K562 (cell line): ENCODE data around the gene CXorf65. TPM values are rescaled to one million over a fixed set of nuclear protein-coding genes. Genes with fewer than 3 reads are reported as not detected.

Source experiments
- HMG20B ChIP-seq: fragments of 250-450 bp; sonication (Bioruptor Pico); IDR thresholded peaks from 2 replicates; pipeline ENCODE4 v1.5.0; 2021; ENCODE audit warnings: mild to moderate bottlenecking
- KLF13 ChIP-seq: fragments of 450-650 bp; IDR thresholded peaks from 2 replicates; pipeline ENCODE4 v1.6.1; 2016; ENCODE audit warnings: missing genetic modification characterization, low read depth, mild to moderate bottlenecking, missing compliant biosample characterization, moderate library complexity, borderline replicate concordance
- NR1H2 ChIP-seq: sonication (generic); formaldehyde crosslinking; IDR thresholded peaks from 2 replicates; pipeline ENCODE4 v1.4.0; 2020; ENCODE audit warnings: mild to moderate bottlenecking, missing genetic modification reagents
- TBP ChIP-seq: optimal IDR thresholded peaks from 2 replicates; pipeline ENCODE3; 2011; ENCODE audit warnings: low read depth, low read length, improper control_type of control experiment
- TCFL5 ChIP-seq: fragments of 250-450 bp; sonication (Bioruptor Pico); conservative IDR thresholded peaks from 2 replicates; pipeline ENCODE4 v1.6.1; 2021; ENCODE audit warnings: mild to moderate bottlenecking, moderate library complexity, matching md5 sums
- ZNF239 ChIP-seq: fragments of 250-450 bp; sonication (Bioruptor Pico); IDR thresholded peaks from 2 replicates; pipeline ENCODE4 v1.4.0; 2020; ENCODE audit warnings: mild to moderate bottlenecking
- ZNF507 ChIP-seq: conservative IDR thresholded peaks from 2 replicates; pipeline ENCODE4 v1.6.1; 2017; ENCODE audit warnings: missing genetic modification characterization, missing compliant biosample characterization
- polyA plus RNA-seq, 8 experiments: library from polyadenylated mRNA; depleted of rRNA in 4 of 8; stranded (reverse) in 5 of 8; unstranded in 3 of 8; fragments of >200 nt; fragmentation: Nextera tagmentation in 2 of 8; fragmentation: Illumina TruSeq in 1 of 8; extraction: Ambion mirVana in 2 of 8; extraction: Trizol in 1 of 8; gene quantifications; 2 replicates each; pipeline versions ENCODE4 v1.2.1 to v1.2.3, GENCODE V29; 2011 to 2014; ENCODE audit warnings: inconsistent platforms in 1 of 8, missing spikeins in 1 of 8
- total RNA-seq, 7 experiments: library from RNA; depleted of rRNA in 6 of 7; stranded (reverse); fragments of >200 nt in 6 of 7; fragmentation: Illumina TruSeq in 2 of 7; extraction: Trizol in 2 of 7; gene quantifications; 2 replicates each; pipeline versions ENCODE4 v1.2.1 to v1.2.3, GENCODE V29; 2011 to 2021; ENCODE audit warnings: low replicate concordance in 1 of 7
- TF ChIP-seq, protein P1 (sequence below): fragments of 450-650 bp; IDR thresholded peaks from 2 replicates; pipeline ENCODE4 v1.6.1; 2016; ENCODE audit warnings: mild to moderate bottlenecking, moderate library complexity
- TF ChIP-seq, protein P2 (sequence below): IDR thresholded peaks from 2 replicates; pipeline ENCODE4 v1.6.1; 2012; ENCODE audit warnings: low read depth, low read length, improper control_type of control experiment, borderline replicate concordance
- TF ChIP-seq, protein P3 (sequence below): fragments of 450-650 bp; formaldehyde crosslinking; conservative IDR thresholded peaks from 2 replicates; pipeline ENCODE4 v1.4.0; 2022; ENCODE audit warnings: mild to moderate bottlenecking, missing genetic modification characterization
- TF ChIP-seq, protein P4 (sequence below): fragments of 250-450 bp; sonication (Bioruptor Pico); IDR thresholded peaks from 2 replicates; pipeline ENCODE4 v1.8.0; 2022; ENCODE audit warnings: moderate library complexity, mild to moderate bottlenecking, inconsistent platforms

The CXorf65 gene
- total and polyA plus RNA-seq, 9 of the 15 experiments (the other 6 are each of a cell fraction or from before 2014, with no cell fraction given) = 1.4 to 8.4 (median 2.9) TPM

DNA sequence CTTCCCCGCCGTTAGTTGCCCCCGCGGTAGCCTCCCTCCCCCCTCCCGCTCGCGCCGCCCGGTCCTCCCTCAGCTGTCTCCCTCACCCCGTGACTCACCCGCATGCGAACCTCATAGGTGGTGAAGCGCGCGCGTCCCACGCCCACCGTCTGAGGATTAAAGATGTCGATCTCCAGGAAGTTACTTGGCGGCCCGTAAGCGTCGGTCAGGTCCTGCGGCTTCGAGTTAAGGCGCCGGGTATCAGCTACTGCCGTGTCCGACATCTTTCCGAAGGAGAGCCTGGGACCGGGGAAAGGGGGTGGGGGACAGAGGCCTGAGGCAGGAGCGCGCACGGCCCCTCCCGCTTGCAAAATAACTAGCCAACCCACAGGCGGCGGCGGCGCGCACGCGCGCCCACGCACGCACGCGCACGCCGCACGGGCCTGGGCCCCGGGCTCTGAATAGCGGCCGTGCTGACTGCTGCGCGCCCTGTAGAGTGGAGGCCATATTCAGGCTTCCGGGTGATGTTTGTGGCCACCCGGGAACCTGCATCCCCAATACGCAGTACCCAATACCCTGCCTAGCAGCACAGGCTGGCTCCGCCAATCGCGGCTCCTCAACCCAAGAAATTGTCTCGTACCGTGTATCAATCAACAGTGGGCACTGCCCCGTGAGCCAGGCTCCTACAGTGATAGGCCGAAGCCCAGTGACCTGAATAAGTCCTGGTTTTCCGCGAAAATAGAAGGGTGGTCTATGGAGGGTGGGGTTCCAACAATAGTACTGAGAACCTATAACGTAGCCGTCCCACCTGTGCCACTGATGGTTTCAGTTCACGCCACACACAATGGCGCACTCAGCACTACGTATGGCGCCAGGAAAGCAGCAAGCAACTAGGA lies 38.3 kb downstream of the CXorf65 start, which contains the start of gene SNX12 (continued):
- TF ChIP-seq TBP = no peak
- TF ChIP-seq HMG20B = no peak
- TF ChIP-seq TCFL5 (CRISPR knock-in tag) = no peak
- no peak for TF ChIP-seq NR1H2 (CRISPR knock-in tag)
- TF ChIP-seq ZNF507 (tag) = no peak
- TF ChIP-seq, protein P1, sequence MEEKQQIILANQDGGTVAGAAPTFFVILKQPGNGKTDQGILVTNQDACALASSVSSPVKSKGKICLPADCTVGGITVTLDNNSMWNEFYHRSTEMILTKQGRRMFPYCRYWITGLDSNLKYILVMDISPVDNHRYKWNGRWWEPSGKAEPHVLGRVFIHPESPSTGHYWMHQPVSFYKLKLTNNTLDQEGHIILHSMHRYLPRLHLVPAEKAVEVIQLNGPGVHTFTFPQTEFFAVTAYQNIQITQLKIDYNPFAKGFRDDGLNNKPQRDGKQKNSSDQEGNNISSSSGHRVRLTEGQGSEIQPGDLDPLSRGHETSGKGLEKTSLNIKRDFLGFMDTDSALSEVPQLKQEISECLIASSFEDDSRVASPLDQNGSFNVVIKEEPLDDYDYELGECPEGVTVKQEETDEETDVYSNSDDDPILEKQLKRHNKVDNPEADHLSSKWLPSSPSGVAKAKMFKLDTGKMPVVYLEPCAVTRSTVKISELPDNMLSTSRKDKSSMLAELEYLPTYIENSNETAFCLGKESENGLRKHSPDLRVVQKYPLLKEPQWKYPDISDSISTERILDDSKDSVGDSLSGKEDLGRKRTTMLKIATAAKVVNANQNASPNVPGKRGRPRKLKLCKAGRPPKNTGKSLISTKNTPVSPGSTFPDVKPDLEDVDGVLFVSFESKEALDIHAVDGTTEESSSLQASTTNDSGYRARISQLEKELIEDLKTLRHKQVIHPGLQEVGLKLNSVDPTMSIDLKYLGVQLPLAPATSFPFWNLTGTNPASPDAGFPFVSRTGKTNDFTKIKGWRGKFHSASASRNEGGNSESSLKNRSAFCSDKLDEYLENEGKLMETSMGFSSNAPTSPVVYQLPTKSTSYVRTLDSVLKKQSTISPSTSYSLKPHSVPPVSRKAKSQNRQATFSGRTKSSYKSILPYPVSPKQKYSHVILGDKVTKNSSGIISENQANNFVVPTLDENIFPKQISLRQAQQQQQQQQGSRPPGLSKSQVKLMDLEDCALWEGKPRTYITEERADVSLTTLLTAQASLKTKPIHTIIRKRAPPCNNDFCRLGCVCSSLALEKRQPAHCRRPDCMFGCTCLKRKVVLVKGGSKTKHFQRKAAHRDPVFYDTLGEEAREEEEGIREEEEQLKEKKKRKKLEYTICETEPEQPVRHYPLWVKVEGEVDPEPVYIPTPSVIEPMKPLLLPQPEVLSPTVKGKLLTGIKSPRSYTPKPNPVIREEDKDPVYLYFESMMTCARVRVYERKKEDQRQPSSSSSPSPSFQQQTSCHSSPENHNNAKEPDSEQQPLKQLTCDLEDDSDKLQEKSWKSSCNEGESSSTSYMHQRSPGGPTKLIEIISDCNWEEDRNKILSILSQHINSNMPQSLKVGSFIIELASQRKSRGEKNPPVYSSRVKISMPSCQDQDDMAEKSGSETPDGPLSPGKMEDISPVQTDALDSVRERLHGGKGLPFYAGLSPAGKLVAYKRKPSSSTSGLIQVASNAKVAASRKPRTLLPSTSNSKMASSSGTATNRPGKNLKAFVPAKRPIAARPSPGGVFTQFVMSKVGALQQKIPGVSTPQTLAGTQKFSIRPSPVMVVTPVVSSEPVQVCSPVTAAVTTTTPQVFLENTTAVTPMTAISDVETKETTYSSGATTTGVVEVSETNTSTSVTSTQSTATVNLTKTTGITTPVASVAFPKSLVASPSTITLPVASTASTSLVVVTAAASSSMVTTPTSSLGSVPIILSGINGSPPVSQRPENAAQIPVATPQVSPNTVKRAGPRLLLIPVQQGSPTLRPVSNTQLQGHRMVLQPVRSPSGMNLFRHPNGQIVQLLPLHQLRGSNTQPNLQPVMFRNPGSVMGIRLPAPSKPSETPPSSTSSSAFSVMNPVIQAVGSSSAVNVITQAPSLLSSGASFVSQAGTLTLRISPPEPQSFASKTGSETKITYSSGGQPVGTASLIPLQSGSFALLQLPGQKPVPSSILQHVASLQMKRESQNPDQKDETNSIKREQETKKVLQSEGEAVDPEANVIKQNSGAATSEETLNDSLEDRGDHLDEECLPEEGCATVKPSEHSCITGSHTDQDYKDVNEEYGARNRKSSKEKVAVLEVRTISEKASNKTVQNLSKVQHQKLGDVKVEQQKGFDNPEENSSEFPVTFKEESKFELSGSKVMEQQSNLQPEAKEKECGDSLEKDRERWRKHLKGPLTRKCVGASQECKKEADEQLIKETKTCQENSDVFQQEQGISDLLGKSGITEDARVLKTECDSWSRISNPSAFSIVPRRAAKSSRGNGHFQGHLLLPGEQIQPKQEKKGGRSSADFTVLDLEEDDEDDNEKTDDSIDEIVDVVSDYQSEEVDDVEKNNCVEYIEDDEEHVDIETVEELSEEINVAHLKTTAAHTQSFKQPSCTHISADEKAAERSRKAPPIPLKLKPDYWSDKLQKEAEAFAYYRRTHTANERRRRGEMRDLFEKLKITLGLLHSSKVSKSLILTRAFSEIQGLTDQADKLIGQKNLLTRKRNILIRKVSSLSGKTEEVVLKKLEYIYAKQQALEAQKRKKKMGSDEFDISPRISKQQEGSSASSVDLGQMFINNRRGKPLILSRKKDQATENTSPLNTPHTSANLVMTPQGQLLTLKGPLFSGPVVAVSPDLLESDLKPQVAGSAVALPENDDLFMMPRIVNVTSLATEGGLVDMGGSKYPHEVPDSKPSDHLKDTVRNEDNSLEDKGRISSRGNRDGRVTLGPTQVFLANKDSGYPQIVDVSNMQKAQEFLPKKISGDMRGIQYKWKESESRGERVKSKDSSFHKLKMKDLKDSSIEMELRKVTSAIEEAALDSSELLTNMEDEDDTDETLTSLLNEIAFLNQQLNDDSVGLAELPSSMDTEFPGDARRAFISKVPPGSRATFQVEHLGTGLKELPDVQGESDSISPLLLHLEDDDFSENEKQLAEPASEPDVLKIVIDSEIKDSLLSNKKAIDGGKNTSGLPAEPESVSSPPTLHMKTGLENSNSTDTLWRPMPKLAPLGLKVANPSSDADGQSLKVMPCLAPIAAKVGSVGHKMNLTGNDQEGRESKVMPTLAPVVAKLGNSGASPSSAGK = no peak; the same call in 1 of the 2 replicates
- TF ChIP-seq, protein P2, sequence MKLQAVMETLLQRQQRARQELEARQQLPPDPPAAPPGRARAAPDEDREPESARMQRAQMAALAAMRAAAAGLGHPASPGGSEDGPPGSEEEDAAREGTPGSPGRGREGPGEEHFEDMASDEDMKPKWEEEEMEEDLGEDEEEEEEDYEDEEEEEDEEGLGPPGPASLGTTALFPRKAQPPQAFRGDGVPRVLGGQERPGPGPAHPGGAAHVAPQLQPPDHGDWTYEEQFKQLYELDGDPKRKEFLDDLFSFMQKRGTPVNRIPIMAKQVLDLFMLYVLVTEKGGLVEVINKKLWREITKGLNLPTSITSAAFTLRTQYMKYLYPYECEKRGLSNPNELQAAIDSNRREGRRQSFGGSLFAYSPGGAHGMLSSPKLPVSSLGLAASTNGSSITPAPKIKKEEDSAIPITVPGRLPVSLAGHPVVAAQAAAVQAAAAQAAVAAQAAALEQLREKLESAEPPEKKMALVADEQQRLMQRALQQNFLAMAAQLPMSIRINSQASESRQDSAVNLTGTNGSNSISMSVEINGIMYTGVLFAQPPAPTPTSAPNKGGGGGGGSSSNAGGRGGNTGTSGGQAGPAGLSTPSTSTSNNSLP = no peak
- TF ChIP-seq KLF13 = no peak
- TF ChIP-seq, protein P3, sequence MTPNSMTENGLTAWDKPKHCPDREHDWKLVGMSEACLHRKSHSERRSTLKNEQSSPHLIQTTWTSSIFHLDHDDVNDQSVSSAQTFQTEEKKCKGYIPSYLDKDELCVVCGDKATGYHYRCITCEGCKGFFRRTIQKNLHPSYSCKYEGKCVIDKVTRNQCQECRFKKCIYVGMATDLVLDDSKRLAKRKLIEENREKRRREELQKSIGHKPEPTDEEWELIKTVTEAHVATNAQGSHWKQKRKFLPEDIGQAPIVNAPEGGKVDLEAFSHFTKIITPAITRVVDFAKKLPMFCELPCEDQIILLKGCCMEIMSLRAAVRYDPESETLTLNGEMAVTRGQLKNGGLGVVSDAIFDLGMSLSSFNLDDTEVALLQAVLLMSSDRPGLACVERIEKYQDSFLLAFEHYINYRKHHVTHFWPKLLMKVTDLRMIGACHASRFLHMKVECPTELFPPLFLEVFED (CRISPR knock-in tag) = no peak
- TF ChIP-seq ZNF239 (CRISPR knock-in tag) = no peak
- TF ChIP-seq, protein P4, sequence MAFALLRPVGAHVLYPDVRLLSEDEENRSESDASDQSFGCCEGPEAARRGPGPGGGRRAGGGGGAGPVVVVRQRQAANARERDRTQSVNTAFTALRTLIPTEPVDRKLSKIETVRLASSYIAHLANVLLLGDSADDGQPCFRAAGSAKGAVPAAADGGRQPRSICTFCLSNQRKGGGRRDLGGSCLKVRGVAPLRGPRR (CRISPR knock-in tag) = no peak
